GM21529 (cell line): ENCODE data around the gene PARD6G.

Experiments
- ATAC-seq: cut with Tn5 transposase; IDR thresholded peaks from one replicate; pipeline ENCODE4 v1.9.1; 2021; ENCODE audit not compliant: unreplicated experiment

Gene PARD6G

DNA sequence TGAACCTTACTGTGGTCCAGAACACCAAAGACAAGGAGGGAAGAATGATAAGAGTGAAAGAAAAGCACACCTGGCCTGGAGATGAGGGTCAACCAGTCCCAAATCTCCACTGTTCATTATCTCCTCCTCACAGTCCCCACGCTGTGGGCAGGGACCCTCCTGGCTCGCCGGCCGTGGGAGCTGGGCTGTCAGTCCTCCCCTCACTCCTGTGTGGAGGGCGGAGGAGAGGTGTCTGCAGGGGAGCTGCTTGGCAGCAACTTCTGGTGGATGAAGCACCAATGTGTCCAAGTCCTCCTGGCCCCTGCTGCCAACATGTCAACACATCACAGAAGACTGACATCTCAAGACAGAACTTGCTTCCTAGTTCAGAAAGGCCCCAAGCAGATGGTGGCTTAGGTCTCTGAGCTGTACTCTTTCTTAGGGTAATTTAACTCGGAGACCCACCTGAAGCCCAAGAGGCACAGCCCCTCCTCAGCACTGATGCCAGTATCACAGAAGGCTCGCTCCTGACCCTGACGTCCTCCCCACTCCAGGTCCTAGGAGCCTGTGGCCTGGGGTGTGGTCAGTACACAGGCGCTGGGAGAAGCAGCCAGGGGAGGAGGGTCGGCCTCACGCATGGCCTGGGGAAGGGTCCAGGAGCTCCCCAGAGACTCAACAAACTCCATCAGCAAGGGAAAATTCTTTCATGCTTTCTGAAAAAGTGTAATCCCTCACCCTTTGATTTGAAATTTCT is 54.5 kb downstream of the PARD6G start:
- no peak for ATAC-seq

DNA sequence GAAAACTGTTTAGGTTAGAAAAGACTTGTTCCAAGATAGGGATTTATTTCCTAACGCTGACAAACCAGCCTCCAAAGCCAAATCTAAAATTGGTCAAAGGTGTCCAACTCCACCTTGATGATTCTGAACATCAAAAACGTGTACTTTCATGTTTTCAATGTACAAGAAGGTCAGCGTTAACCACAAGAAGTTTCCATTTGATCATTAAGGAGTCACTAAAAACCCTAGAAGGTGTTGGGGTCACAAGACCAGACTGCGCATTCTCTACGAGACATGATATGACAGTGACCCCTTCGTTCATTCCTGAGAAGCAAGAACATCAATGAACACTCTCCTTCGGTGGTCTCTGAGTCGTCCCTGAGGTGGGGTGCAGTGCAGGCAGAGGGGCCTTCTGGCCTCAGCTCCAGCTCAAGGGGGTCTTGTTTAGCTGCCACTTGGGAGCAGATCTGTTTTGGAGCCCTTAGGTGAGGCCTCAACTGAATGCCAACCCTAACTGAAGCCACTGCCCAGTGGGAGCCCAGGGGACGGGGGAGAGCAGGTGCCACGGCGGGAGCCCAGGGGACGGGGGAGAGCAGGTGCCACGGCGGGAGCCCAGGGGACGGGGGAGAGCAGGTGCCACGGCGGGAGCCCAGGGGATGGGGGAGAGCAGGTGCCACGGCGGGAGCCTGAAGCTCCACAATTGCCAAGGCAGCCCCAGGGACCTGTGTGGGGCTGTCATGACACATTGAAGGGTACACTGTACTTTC is 55.2 kb downstream of the PARD6G start:
- ATAC-seq, result no peak

DNA sequence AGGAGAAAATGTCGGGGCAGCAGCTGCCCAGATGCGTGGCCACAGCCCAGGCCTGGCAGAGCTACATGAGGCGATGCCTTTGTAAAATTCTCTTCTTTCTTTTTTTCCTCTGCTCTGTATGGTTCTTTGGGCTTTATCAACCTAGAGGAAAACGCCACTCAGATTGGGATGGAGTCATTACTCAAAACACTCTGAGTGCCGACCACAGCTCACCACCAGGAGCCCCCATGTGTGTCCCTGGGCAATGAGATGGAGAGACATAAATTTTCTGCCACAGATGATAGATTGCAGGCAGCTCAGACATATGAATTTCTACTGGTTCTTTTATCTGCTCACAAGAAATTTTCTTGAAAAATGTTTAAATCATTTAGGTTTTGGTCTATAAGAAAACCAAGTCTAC is 56.0 kb downstream of the PARD6G start:
- ATAC-seq, result no peak

DNA sequence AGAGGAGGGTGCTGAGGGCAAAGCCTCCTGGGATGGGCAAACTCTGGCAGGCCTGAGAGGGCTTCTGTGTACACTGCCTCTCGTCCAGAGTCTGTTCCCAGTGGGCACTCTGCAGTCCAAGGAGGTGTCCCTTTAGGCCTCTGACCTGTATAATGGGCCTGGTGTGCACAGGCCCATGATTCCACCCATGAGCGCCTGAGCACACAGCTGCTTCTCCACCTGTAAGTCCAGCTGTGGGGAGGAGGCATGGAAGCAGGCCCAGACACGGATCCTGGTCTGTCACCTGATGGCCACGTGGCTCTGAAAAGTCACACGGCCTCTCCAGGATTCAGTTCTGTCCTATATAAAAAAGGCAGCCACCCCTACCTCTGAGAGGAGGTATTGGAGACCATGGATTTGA is 57.0 kb downstream of the PARD6G start:
- no peak for ATAC-seq

DNA sequence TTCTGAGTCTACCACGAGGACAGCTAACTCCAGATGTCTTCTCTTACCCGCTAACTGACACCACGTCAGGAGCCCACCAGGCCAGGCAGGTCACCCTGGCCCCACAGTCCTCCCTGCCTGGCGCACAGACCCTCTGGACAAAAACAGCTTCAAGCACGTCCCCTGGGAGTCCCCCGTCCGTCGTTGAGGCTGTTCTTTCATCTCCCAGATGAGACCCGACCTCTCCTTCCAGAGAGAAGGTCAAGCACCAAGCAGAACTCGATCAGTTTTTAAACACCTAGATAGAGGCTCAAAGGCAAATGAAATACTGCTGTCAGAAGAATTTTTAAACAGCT is 57.8 kb downstream of the PARD6G start:
- no peak for ATAC-seq

DNA sequence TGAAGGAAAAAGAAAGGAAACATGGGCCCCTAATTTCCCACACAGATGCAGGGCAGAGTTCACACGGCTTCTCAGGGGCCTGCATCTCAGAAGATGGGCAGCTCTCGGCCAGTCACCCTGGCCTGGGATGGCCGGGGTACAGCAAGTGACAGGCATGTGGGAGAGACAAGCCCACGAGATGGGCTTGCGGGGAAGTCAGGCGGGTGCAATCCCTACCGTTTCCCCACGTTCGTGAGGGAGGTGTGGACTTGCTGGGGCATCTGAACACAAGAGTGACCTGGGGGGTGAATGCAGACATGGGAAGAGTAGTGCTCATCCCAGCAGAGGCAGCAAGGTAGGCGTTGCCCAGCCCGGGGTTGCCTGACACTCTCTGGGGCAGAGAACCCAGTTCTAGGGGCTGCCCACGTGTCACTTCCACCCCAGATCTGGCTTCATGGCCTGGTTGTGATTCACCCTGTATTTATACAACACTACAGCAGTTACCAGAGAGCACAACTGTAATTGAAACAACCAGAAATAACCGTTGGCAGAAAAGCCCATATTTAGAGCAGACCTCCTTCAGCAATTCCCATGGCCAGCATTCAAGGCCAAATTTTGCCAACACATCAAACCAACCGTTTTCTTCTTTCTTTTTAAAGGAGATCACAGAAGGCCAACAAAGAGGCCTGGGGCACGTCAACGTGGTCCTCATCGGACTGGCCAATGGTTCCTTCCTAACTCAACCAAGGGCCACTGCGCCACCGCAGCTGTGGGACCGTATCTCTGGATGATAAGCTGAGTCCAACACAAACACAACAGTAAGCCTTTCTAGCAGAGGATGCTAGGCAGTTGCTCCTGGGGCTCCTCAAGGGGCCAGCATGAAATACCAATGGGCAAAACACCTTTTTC is 58.4 kb downstream of the PARD6G start:
- no peak for ATAC-seq

DNA sequence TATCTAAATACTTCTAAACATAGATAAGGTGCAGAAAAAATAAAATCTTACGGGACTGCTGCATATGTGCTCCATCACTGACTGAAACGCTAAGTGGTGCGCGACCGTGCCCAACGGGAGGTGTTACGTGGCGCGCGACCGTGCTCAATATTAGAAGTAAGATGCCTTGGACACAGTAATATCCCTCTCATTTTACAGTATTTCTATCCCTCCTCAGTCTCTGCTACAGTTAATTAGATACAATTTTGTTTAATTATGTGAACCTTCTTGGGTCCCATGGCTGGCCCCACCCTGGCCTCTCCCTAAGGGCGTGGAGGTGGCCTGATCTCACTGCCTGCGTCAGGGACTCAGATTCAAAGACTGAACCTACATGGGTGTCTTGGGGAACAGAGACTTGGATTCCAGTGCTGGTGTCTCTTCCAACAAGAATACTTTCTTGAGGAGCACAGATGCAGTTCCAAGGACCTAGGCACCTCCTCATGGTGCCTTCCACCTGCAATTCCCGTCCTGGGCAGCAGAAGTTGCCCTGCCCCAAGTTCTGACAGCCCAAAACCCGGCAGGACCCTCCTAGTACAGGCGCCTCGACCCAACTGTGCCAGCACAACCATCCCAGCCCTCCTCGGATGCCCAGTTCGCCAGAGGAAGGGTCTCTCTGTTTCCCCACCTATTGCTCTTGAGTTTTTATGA is 59.2 kb downstream of the PARD6G start:
- no peak for ATAC-seq

DNA sequence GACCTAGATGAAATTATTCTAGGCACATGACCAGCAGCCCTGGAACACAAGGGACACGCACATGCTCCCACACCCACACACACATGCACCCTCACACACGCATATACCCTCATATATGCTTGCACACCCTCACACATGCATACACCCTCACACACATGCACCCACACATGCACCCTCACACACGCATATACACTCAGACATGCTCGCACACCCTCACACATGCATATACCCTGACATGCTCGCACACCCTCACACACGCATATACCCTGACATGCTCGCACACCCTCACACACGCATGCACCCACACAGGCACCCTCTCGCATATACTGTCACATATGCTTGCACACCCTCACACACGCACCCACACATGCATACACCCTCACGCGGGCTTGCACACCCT is 61.8 kb downstream of the PARD6G start:
- no peak for ATAC-seq

DNA sequence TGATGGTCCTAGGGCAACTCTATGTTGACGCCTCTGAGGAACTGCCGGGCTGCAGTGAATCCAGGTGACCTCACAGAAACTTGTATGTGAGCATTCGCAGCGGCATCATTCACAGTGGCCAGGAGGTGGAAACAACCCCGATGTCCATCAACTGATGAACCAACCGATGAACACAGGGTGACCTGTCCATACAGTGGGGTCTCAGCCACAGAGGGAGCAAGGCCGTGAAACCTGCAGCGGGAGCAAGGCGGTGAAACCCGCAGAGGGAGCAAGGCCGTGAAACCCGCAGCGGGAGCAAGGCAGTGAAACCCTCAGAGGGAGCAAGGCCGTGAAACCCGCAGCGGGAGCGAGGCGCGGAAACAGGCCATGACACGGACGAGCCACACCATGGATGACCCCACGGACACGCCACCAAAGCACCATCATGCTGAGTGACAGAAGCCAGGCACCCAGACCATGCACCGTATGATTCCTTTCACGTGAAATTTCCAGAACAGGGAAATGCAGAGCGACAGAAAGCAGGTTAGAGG is 63.0 kb downstream of the PARD6G start:
- no peak for ATAC-seq

DNA sequence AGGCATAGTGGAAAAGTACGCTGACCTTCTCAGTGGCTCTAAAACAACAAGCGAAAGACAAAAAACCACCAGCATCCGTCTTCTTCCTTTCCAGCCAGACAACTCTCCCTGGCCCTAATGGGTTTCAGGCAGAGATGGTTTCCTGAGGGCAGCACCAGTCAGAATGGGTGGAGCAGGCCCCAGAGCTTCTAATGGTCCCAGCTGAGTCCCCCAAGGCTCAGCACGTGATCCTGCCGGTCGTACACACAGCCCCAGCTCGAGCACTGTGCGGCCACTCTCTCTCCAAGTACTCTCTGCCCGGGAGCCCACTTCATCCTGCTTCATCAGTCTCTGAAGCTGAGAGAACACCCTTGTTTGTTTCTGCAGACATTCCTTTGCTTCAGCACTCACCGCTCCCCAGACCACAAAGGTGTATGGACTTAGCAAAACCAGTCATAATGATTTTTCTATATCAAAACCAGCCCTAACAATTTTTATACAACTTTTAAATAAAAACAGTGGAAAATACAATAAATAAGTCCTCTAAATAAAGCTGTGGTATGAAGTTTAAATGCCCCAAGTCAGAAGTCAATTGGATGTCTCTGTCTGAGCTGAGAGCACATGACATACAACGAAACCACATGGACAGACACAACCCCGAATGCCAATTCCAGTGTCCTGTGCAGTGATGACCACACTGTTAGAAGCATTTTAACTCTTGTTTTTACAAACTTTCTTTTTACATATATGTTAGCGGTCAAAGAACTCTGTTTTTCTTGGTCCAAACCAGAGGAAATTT is 63.9 kb downstream of the PARD6G start:
- no peak for ATAC-seq

DNA sequence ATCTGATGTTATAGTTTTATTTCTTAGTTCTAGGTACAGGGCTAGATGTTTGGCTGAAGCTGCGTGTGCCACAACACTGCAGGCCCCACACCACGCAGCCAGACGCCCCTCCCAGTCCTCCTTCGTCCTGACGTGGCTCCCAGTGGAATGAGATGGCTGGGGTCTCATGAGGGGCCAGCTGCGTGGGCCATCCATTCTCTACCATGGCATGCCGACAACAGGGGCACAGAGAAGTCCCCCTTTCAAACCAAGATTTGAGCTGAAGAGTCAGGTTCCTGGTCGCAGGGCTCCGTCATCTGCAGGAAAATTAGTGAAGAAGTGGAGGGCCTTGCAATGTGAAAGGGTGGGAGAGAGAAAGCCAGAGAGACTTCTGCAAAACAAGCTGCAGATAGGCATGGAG is 64.5 kb downstream of the PARD6G start:
- no peak for ATAC-seq

DNA sequence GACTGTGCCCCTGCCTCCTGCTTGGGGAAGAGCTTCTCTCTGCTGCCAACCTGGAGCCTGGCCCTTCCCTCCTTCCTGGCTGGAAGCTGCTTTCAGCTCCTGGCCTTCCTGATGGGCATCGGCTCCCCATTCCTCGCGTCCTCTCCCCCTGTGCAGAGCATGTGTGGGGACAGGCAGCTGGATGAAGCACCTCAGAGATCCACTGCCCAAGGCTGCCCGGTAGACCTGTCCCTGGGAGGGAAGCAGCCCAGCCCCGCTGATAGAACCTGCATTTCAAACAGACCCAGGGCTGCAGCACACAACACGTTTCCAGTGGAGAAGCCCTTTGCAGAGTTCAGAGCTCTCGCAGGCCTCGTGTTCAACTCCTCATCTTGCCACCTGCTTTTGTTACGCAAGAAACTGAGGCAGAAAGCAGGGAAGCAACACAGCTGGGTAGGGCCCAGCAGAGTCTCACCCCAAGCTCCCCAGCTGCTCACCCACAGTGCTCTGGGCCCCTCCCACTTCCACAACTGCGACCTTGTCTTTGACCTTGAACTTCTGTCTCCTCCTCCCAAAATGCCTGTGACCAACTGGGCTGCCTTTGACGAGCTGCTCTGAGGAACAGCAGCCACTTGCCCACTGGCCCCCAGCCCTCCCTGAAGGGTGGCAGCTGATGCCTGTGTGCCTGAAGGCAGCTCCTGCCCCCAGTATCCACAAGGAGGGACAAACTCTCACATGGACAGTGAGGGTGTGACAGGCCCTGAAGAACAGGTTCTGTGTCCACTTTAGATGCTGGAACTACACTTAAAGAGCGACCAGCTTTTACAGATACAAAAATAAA is 65.5 kb downstream of the PARD6G start:
- ATAC-seq, result no peak

DNA sequence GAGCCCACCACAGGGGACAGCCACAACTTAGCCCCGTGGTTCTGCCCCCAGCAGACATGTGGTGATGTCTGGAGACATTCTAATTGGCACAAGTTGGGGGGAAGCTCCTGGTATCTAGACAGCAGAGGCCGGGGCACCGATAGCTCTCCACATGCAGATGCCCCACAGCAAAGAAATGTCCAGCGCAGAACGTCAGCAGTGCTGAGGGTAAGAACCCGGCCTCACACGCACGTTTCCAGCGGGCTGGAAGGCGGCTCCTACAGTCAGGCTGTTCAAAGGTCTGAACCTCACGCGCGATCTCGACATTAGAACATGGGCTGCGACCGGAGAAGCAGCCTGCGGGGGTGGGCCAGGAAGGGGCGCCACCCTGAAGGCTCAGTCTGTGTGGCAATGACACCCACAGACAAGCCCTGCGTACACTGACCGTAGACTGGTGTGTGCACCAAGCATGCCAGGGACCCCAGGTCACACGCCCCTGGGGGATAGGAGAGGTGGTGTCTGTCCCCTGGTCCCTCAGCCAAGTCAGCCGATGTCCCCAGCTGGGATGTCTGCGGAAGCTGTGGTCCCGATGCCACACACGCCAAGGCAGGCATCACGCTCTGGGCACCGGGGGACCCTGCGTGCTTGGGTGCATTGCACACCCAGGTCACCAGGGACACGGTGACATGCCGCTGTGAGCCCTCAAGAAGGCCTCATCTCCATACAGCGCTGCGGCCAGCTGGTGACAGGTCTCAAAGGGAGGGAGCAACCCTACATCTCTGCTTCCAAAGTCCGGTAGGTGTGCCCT is 66.3 kb downstream of the PARD6G start:
- no peak for ATAC-seq

DNA sequence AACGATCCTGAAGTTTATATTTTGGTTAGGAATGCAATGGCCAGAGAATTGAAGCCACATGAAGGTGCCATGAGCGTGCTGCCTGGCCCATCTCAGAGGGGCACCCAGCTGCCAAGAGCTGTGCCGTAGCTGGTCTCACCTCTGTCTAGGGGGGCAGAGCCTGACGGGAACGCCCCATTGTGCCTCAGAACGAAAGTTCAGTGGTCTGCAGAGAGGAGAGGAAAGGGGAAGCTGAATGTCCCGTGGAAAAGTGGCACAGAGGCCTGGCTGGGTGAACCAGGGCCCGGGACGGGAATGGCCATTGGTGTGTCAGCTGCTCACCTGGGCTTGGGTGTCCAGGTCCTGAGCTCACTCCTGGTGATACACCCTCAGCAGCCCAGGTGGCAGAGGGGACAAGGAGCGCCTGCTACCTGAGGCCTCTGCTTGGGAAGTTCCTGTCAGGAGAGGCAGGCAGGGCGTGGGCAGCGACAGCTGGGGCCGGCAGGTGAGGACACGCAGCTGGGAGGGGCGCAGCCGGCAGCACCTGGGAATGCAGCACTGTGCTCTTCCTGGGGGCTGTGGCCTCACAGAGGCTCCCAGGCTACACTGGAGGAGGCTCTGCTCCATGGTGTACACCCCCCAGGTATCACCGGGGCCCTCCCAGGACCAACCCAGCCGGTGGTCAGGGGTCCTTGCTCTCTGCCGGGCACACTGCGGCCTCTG is 67.3 kb downstream of the PARD6G start:
- ATAC-seq, result peak; percentile 54

DNA sequence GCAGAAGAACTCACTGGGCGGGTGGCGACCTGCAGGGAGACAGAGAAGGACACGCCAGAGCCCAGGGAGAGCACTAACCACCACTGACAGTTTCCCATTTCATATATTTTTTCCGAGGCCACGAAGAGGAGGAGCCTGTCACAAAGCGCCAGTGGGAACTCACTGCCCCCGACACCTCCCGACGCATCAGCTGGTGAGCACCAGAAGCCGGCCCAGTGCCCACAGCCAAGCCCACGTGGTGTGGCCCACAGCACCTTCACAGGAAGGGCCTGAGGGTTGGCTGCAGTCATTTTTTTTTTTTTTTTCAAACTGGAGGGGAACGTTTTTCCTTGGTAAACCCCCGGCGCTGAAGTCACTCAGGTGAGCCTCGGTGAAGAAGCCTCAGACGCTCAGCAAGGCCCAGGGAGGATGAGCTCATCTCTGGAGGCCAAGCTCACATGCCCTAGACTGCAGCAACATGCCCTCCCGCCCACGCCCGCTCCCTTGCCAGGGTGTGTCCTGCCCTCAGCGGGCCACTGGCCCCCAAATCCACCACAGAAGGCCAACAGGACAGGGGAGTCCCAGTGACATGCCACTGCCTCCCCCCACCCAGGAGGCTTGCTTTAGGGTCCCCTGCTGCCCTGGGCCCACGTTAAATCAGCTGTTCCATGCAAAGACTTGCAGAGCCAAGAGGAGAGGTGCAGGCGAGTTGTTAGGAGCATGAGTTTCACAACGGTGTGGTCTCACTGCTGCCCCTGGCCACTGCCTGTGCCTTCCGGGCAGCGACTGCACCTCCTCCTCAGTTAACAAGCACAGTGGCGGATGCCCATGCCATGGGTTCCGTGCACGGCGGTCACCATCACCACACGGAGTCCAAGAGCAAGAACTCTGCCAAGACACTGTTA is 68.1 kb downstream of the PARD6G start:
- no peak for ATAC-seq

DNA sequence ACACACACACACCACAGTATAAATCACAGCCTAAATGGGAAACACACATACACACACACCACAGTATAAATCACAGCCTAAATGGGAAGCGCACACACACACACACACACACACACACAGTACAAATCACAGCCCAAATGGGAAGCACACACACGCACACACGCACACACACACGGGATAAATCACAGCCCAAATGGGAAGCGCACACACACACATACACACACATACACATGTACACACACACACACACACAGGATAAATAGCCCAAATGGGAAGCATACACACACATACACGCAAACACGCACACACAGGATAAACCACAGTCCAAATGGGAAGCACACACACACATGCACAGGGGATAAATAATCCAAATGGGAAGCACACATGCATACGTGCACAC is 70.2 kb downstream of the PARD6G start:
- no peak for ATAC-seq
